ENCODE results near the gene MIPEP.
A peak's percentile ranks its signal among the peaks of the same experiment; 100 is the strongest.

The MIPEP gene

GRCh38 chr13:23805122-23805521 lies 84.1 kb downstream of the MIPEP start:
- peaks cover 74% of the 10 kb centered on the region for H3K36me3 Mint-ChIP-seq (ENCODE audit: low read depth)
- H3K4me1 Mint-ChIP-seq = peaks cover 7% of the 10 kb centered on the region
- H3K27ac Mint-ChIP-seq = no peak overlapping the region
- DNase-seq = no peak
- H3K4me3 Mint-ChIP-seq = no peak overlapping the region
- H3K9me3 Mint-ChIP-seq = peaks cover 8% of the 10 kb centered on the region
- H3K27me3 Mint-ChIP-seq (ENCODE audit: low read depth, poor library complexity) = no peaks in the 10 kb centered on the region
- TF ChIP-seq CTCF (IDR thresholded peaks at IDR 0.05) = no peak

GRCh38 chr13:23804166-23804565 lies 85.0 kb downstream of the MIPEP start:
- DNase-seq = no peak
- TF ChIP-seq CTCF (IDR thresholded peaks at IDR 0.05) = no peak
- H3K36me3 Mint-ChIP-seq (ENCODE audit: low read depth) = peaks cover 83% of the 10 kb centered on the region
- peaks cover 14% of the 10 kb centered on the region for H3K9me3 Mint-ChIP-seq
- no peaks in the 10 kb centered on the region for H3K27me3 Mint-ChIP-seq (ENCODE audit: low read depth, poor library complexity)
- H3K4me1 Mint-ChIP-seq = peaks cover 12% of the 10 kb centered on the region
- no peak overlapping the region for H3K4me3 Mint-ChIP-seq
- H3K27ac Mint-ChIP-seq = no peak overlapping the region

GRCh38 chr13:23801141-23801540 lies 88.1 kb downstream of the MIPEP start:
- peaks cover 90% of the 10 kb centered on the region for H3K36me3 Mint-ChIP-seq (ENCODE audit: low read depth)
- H3K27me3 Mint-ChIP-seq (ENCODE audit: low read depth, poor library complexity) = no peaks in the 10 kb centered on the region
- H3K4me1 Mint-ChIP-seq = peaks cover 16% of the 10 kb centered on the region
- no peak overlapping the region for H3K27ac Mint-ChIP-seq
- TF ChIP-seq CTCF (IDR thresholded peaks at IDR 0.05) = no peak
- DNase-seq = no peak
- no peak overlapping the region for H3K4me3 Mint-ChIP-seq
- H3K9me3 Mint-ChIP-seq = peaks cover 37% of the 10 kb centered on the region

- H3K36me3 Mint-ChIP-seq (ENCODE audit: low read depth) = peaks cover 80% of the 10 kb centered on the region
- no peak for TF ChIP-seq CTCF (IDR thresholded peaks at IDR 0.05)
- no peaks in the 10 kb centered on the region for H3K27me3 Mint-ChIP-seq (ENCODE audit: low read depth, poor library complexity)
- H3K4me1 Mint-ChIP-seq = peaks cover 15% of the 10 kb centered on the region
- no peak overlapping the region for H3K4me3 Mint-ChIP-seq
- no peak overlapping the region for H3K27ac Mint-ChIP-seq
- no peak for DNase-seq
- peaks cover 36% of the 10 kb centered on the region for H3K9me3 Mint-ChIP-seq
These were observed 89.3 kb downstream of the MIPEP start for GRCh38 chr13:23799945-23800344.

- peak overlapping the region; percentile 77 for H3K27ac Mint-ChIP-seq
- H3K4me3 Mint-ChIP-seq = no peak overlapping the region
- peaks cover 2% of the 10 kb centered on the region for H3K27me3 Mint-ChIP-seq (ENCODE audit: low read depth, poor library complexity)
- peaks cover 28% of the 10 kb centered on the region for H3K9me3 Mint-ChIP-seq
- peaks cover 23% of the 10 kb centered on the region for H3K4me1 Mint-ChIP-seq
- peaks cover 62% of the 10 kb centered on the region for H3K36me3 Mint-ChIP-seq (ENCODE audit: low read depth)
- no peak for TF ChIP-seq CTCF (IDR thresholded peaks at IDR 0.05)
- DNase-seq = no peak
These were observed 91.8 kb downstream of the MIPEP start for GRCh38 chr13:23797276-23797903.

- Mint-ChIP-seq H3K36me3 (ENCODE audit: low read depth) (peaks cover 54% of the 10 kb centered on the region), H3K9me3 (peaks cover 28% of the 10 kb centered on the region), H3K27ac (peak overlapping the region; percentile 7), H3K4me1 (peaks cover 23% of the 10 kb centered on the region), H3K4me3 (no peak overlapping the region), H3K27me3 (ENCODE audit: low read depth, poor library complexity) (peaks cover 2% of the 10 kb centered on the region)
- no peak for DNase-seq
- TF ChIP-seq CTCF (IDR thresholded peaks at IDR 0.05) = no peak
These were observed 92.6 kb downstream of the MIPEP start for GRCh38 chr13:23796551-23796950.

Measured in nephron progenitor cell (in vitro differentiated cells).